ENCODE data around the gene TNRC6B.

DNA sequence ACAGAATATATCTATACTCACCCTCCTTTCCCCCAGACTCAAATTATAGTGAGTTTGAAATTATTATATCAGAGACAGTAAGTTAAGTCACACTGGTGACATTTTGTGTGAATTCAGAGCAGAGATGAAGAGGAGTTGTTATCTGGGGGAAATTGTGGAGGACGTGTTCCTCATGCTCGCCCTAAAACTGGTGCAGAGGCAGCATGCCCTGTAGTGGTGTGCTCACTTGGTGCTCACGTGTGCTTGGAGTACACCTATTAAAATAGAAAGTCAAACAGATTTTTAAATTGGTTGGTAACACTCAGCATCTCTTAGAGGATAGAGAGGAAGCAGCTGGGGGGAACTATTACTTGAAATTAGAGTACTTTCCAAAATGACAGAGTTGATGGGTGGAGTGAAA is 117.0 kb downstream of the TNRC6B start:
- TF ChIP-seq EZH2 (IDR thresholded peaks at IDR 0.05; ENCODE audit: borderline replicate concordance, low read length), result no peak
- TF ChIP-seq, protein P1, sequence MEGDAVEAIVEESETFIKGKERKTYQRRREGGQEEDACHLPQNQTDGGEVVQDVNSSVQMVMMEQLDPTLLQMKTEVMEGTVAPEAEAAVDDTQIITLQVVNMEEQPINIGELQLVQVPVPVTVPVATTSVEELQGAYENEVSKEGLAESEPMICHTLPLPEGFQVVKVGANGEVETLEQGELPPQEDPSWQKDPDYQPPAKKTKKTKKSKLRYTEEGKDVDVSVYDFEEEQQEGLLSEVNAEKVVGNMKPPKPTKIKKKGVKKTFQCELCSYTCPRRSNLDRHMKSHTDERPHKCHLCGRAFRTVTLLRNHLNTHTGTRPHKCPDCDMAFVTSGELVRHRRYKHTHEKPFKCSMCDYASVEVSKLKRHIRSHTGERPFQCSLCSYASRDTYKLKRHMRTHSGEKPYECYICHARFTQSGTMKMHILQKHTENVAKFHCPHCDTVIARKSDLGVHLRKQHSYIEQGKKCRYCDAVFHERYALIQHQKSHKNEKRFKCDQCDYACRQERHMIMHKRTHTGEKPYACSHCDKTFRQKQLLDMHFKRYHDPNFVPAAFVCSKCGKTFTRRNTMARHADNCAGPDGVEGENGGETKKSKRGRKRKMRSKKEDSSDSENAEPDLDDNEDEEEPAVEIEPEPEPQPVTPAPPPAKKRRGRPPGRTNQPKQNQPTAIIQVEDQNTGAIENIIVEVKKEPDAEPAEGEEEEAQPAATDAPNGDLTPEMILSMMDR (IDR thresholded peaks at IDR 0.05; ENCODE audit: low read length), result no peak

All from OCI-LY1 (cell line).